HL-60 (cell line): Measurements from ENCODE around the gene SETD5.

ENCODE experiments used
- DNase-seq, 2 experiments: peaks; one replicate each; pipeline ENCODE4 v3.0.0-alpha.2; 2010 to 2020; ENCODE audit warnings: low read depth in 1 of 2, low spot score in 1 of 2
- H3K27ac ChIP-seq: fragments of 250-450 bp; sonication (Bioruptor Pico); replicated peaks from 2 replicates; pipeline ENCODE4 v1.5.1; 2020; ENCODE audit warnings: mild to moderate bottlenecking, moderate library complexity
- H3K27me3 ChIP-seq: fragments of 250-450 bp; sonication (Bioruptor Pico); 2 replicates; pipeline ENCODE4 v1.5.1; 2021; ENCODE audit warnings: mild to moderate bottlenecking, moderate library complexity; ENCODE audit not compliant: insufficient read depth, poor library complexity, severe bottlenecking
- H3K4me3 ChIP-seq: replicated peaks from 2 replicates; pipeline ENCODE4 v1.5.1; 2011; ENCODE audit warnings: mild to moderate bottlenecking, control low read depth, low read length; ENCODE audit not compliant: insufficient read depth
- GABPA ChIP-seq: IDR thresholded peaks from 2 replicates; pipeline ENCODE4 v1.6.1; 2012; ENCODE audit warnings: low read depth
- POLR2AphosphoS5 ChIP-seq: IDR thresholded peaks from 2 replicates; pipeline ENCODE4 v1.6.1; 2012; ENCODE audit warnings: low read depth
- REST ChIP-seq: IDR thresholded peaks from 2 replicates; pipeline ENCODE4 v1.6.1; 2012; ENCODE audit warnings: low read depth; ENCODE audit not compliant: insufficient replicate concordance
- SPI1 ChIP-seq: IDR thresholded peaks from 2 replicates; pipeline ENCODE4 v1.6.1; 2012; ENCODE audit warnings: low read depth, mild to moderate bottlenecking, borderline replicate concordance
- TF ChIP-seq, protein P1 (sequence below): IDR thresholded peaks from one replicate; pipeline ENCODE4 v1.5.1; 2011; ENCODE audit warnings: low read length, control low read depth, inconsistent platforms; ENCODE audit not compliant: insufficient read depth

The SETD5 gene

GRCh38 chr3:9499455-9500107 lies 102.2 kb downstream of the SETD5 start:
- TF ChIP-seq, protein P1, sequence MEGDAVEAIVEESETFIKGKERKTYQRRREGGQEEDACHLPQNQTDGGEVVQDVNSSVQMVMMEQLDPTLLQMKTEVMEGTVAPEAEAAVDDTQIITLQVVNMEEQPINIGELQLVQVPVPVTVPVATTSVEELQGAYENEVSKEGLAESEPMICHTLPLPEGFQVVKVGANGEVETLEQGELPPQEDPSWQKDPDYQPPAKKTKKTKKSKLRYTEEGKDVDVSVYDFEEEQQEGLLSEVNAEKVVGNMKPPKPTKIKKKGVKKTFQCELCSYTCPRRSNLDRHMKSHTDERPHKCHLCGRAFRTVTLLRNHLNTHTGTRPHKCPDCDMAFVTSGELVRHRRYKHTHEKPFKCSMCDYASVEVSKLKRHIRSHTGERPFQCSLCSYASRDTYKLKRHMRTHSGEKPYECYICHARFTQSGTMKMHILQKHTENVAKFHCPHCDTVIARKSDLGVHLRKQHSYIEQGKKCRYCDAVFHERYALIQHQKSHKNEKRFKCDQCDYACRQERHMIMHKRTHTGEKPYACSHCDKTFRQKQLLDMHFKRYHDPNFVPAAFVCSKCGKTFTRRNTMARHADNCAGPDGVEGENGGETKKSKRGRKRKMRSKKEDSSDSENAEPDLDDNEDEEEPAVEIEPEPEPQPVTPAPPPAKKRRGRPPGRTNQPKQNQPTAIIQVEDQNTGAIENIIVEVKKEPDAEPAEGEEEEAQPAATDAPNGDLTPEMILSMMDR, result no peak
- TF ChIP-seq REST, result no peak
- no peak for TF ChIP-seq SPI1
- TF ChIP-seq GABPA, result no peak
- no peak for TF ChIP-seq POLR2AphosphoS5
- Histone ChIP-seq H3K27ac (no peak overlapping the region), H3K27me3 (peaks cover 10% of the 10 kb centered on the region), H3K4me3 (no peak overlapping the region)
- DNase-seq, result no peak

- Histone ChIP-seq H3K4me3 (no peak overlapping the region), H3K27ac (no peak overlapping the region), H3K27me3 (peaks cover 10% of the 10 kb centered on the region)
- TF ChIP-seq SPI1, result no peak
- TF ChIP-seq, protein P1, result peak; percentile 21
- peak; percentile 87 for TF ChIP-seq REST
- no peak for TF ChIP-seq POLR2AphosphoS5
- peak; percentile 24 to 64 for DNase-seq
These were observed 103.0 kb downstream of the SETD5 start for GRCh38 chr3:9500108-9501050.

DNA sequence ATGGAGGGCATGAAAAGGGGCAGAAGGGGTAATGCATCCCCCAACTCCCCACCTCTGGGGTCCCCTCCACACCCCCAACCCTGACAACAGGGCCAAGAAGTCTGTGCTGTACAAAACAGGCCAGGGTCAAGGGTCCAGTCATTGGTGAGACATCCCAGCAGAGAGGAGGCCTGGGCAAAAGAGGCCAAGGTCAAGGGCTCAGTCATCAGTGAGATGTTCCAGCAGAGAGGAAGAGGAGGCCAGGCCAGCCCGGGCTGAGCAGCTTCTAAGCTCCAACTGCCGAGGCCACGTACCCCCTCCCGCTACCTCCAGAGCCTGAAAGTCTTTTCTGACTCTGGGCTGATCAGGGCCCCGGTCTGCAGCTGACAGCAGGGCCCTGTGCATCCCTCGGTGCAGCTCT lies 103.8 kb downstream of the SETD5 start:
- Histone ChIP-seq H3K27ac (no peak overlapping the region), H3K4me3 (no peak overlapping the region), H3K27me3 (peaks cover 10% of the 10 kb centered on the region)
- TF ChIP-seq POLR2AphosphoS5, result no peak
- TF ChIP-seq SPI1, result no peak
- DNase-seq, result no peak

- Histone ChIP-seq H3K27ac (no peak overlapping the region), H3K4me3 (no peak overlapping the region), H3K27me3 (peaks cover 11% of the 10 kb centered on the region)
- DNase-seq, result peak; percentile 16 to 60
- no peak for TF ChIP-seq GABPA
- TF ChIP-seq, protein P1, result peak; percentile 94
- no peak for TF ChIP-seq POLR2AphosphoS5
- TF ChIP-seq SPI1, result no peak
- no peak for TF ChIP-seq REST
These were observed 105.9 kb downstream of the SETD5 start for GRCh38 chr3:9503283-9503682.
